Measurements from ENCODE around the gene TMEM131.
"Not testable (repeated sequence)": the region's sequence is repeated elsewhere in the genome, so short reads cannot be mapped to it uniquely, and the experiment has no call there.

The TMEM131 gene

GRCh38 chr2:97918818-97919217, 76.9 kb downstream of the TMEM131 start:
- CTCF ChIA-PET = no interaction called here
- POLR2A ChIA-PET = no interaction called here
- DNase-seq (ENCODE audit: low read depth, low spot score) = no peak
- no peak for TF ChIP-seq CTCF (IDR thresholded peaks at IDR 0.05; ENCODE audit: insufficient read depth, low read length, missing control alignments)
- no peak overlapping the region for H3K4me3 ChIP-seq (ENCODE audit: low read depth, low read length)

- H3K4me3 ChIP-seq (ENCODE audit: low read depth, low read length); DNase-seq (ENCODE audit: low read depth, low spot score); CTCF ChIA-PET: not testable (repeated sequence)
- POLR2A ChIA-PET = interaction anchor here (0.7 kb wide), 1 partner anchor 8 kb away, joined by 3 read pairs; no protein-coding TSS in a partner anchor
Measured at GRCh38 chr2:97917668-97918067, 78.1 kb downstream of the TMEM131 start.

GRCh38 chr2:97914691-97915213, 81.0 kb downstream of the TMEM131 start:
- no peak for DNase-seq (ENCODE audit: low read depth, low spot score)
- no peak for TF ChIP-seq CTCF (IDR thresholded peaks at IDR 0.05; ENCODE audit: insufficient read depth, low read length, missing control alignments)
- no peak overlapping the region for H3K4me3 ChIP-seq (ENCODE audit: low read depth, low read length)
- ChIA-PET POLR2A (no interaction called here), CTCF (no interaction called here)

GRCh38 chr2:97913846-97914245, 81.9 kb downstream of the TMEM131 start:
- TF ChIP-seq CTCF (IDR thresholded peaks at IDR 0.05; ENCODE audit: insufficient read depth, low read length, missing control alignments) = no peak
- ChIA-PET CTCF (no interaction called here), POLR2A (no interaction called here)
- no peak overlapping the region for H3K4me3 ChIP-seq (ENCODE audit: low read depth, low read length)
- DNase-seq (ENCODE audit: low read depth, low spot score) = no peak

- no peak for TF ChIP-seq CTCF (IDR thresholded peaks at IDR 0.05; ENCODE audit: insufficient read depth, low read length, missing control alignments)
- ChIA-PET CTCF (interaction anchor here (1.0 kb wide), 1 partner anchor 105 kb away, joined by 3 read pairs; no protein-coding TSS in a partner anchor), POLR2A (no interaction called here)
- no peak overlapping the region for H3K4me3 ChIP-seq (ENCODE audit: low read depth, low read length)
- no peak for DNase-seq (ENCODE audit: low read depth, low spot score)
Measured at GRCh38 chr2:97911922-97912575, 83.7 kb downstream of the TMEM131 start.

GRCh38 chr2:97911206-97911921, 84.4 kb downstream of the TMEM131 start:
- no peak for TF ChIP-seq CTCF (IDR thresholded peaks at IDR 0.05; ENCODE audit: insufficient read depth, low read length, missing control alignments)
- ChIA-PET POLR2A (no interaction called here), CTCF (interaction anchor here (0.9 to 1.0 kb wide), 2 partner anchors 24 to 104 kb away, joined by 3 read pairs; no protein-coding TSS in a partner anchor)
- DNase-seq (ENCODE audit: low read depth, low spot score) = no peak
- H3K4me3 ChIP-seq (ENCODE audit: low read depth, low read length) = no peak overlapping the region

Data from AG04449 (cell line).